Heart left ventricle (tissue), 16 donors: ENCODE results near the gene EMX1. TPM values are rescaled to one million over a fixed set of nuclear protein-coding genes. Genes with fewer than 3 reads are reported as not detected.

Source experiments
- ATAC-seq, 4 donors: fragments of 200-7000 bp; cut with Tn5 transposase; one replicate each; pipeline ENCODE4 v1.9.1; 2020 to 2022; ENCODE audit warnings: moderate library complexity in 4 of 4, mild to moderate bottlenecking in 3 of 4, moderate number of reproducible peaks in 1 of 4
- DNase-seq, 5 donors: peaks; one replicate each; pipeline ENCODE4 v3.0.0-alpha.2; 2020
- H3K27ac ChIP-seq, 12 donors: fragments of 200-600 bp; sonication (generic) in 4 of 12; one replicate each; pipeline versions ENCODE4 v1.5.0 to v1.8.0; 2016 to 2022; ENCODE audit warnings: mild to moderate bottlenecking in 2 of 12
- H3K27me3 ChIP-seq, 9 donors: fragments of 200-600 bp; sonication (generic) in 2 of 9; one replicate each; pipeline versions ENCODE4 v1.5.1 to v1.8.0; 2016 to 2022; ENCODE audit warnings: mild to moderate bottlenecking in 3 of 9
- H3K36me3 ChIP-seq, 9 donors: fragments of 200-600 bp; sonication (generic) in 2 of 9; one replicate each; pipeline versions ENCODE4 v1.5.0 to v1.8.0; 2018 to 2022; ENCODE audit warnings: mild to moderate bottlenecking in 2 of 9
- H3K4me1 ChIP-seq, 12 donors: fragments of 200-600 bp; sonication (generic) in 4 of 12; one replicate each; pipeline versions ENCODE4 v1.5.0 to v1.8.0; 2016 to 2022; ENCODE audit warnings: mild to moderate bottlenecking in 3 of 12
- H3K4me3 ChIP-seq, 12 donors: fragments of 200-600 bp; sonication (generic) in 4 of 12; one replicate each; pipeline versions ENCODE4 v1.5.0 to v1.8.0; 2017 to 2022; ENCODE audit warnings: mild to moderate bottlenecking in 9 of 12, moderate library complexity in 4 of 12
- H3K9me3 ChIP-seq, 12 donors: fragments of 200-600 bp; sonication (generic) in 4 of 12; one replicate each; pipeline versions ENCODE4 v1.5.0 to v1.8.0; 2016 to 2022; ENCODE audit warnings: mild to moderate bottlenecking in 1 of 12
- POLR2A ChIP-seq, 2 donors: fragments of 450-650 bp; IDR thresholded peaks; one replicate each; pipeline ENCODE4 v1.6.1; 2017; ENCODE audit warnings: antibody characterized with exemption in 2 of 2, mild to moderate bottlenecking in 2 of 2, moderate library complexity in 2 of 2
- WGBS, 4 donors: extraction: QIAGEN DNeasy Blood & Tissue Kit in 2 of 4; methylation state at CpG; one replicate each; pipeline versions ENCODE4 v1.1.5 to v1.1.7; 2013 to 2018; 5-methylcytosine and 5-hydroxymethylcytosine counted together
- intact Hi-C, 10 donors: fragments of 100-400 bp; cut with DNase I; formaldehyde crosslinking; loops; one replicate each; pipeline versions ENCODE4 v1.11.1 to v1.14.2; 2022
- polyA plus RNA-seq, 2 donors: library from polyadenylated mRNA; stranded (reverse); fragments of 200-250 nt; gene quantifications; one replicate each; pipeline ENCODE4 v1.2.3, GENCODE V29; 2013
- total RNA-seq, 9 donors: library from RNA; depleted of rRNA in 2 of 9; stranded (reverse); fragments of >200 nt in 2 of 9; fragmentation: NEBNext Ultra II Directional in 3 of 9; extraction: Animal tissue kit (Norgen Biotek cat#: 25700) in 3 of 9; gene quantifications; one replicate each; pipeline versions ENCODE4 v1.1.0 to v1.2.4, GENCODE V29; 2016 to 2023
- TF ChIP-seq, protein P1 (sequence below), 12 donors: fragments of 200-600 bp; sonication (generic) in 4 of 12; IDR thresholded peaks; one replicate each; pipeline versions ENCODE4 v1.5.0 to v1.8.0; 2018 to 2022; ENCODE audit warnings: antibody characterized with exemption in 12 of 12, mild to moderate bottlenecking in 5 of 12
- donor health status: ischemic (EF 13 %, LVEDD 7.1; RV severe dilation, severe dysfunction).
- donor health status: healthy with polysubstance abuse.
- donor health status: DM: no; HTN: yes; CAD: no.
- donor health status: DM: no; HTN: no; CAD: no.
- donor health status: ischemic (EF 25% LVEDD 6.9; RV normal size, moderate dysfunction).
- donor health status: ischemic (EF 25% LVEDD 5.7; RV mildly dilated, moderate dysfunction).
- donor health status: healthy.
- donor health status: DM: yes; HTN: yes; CAD: no.
- donor health status: ischemic (EF 35%, LVEDD 5.7; RV mildly dilated, moderate dysfunction).
- donor health status: nonischemic (EF 11% LVEDD 7.7; RV severe dilation, severe dysfunction).
- donor health status: DM: yes; HTN: yes; CAD: no.
- donor health status: PGD.
- donor health status: ischemic (EF 29% LVEDD 5.4; RV normal size, mild dysfunction).
- donor health status: nonischemic (EF 23%, LVEDD 6.1; RV moderate dilation, normal function).

Gene EMX1
- total and polyA plus RNA-seq, 11 donors, result not detected

DNA sequence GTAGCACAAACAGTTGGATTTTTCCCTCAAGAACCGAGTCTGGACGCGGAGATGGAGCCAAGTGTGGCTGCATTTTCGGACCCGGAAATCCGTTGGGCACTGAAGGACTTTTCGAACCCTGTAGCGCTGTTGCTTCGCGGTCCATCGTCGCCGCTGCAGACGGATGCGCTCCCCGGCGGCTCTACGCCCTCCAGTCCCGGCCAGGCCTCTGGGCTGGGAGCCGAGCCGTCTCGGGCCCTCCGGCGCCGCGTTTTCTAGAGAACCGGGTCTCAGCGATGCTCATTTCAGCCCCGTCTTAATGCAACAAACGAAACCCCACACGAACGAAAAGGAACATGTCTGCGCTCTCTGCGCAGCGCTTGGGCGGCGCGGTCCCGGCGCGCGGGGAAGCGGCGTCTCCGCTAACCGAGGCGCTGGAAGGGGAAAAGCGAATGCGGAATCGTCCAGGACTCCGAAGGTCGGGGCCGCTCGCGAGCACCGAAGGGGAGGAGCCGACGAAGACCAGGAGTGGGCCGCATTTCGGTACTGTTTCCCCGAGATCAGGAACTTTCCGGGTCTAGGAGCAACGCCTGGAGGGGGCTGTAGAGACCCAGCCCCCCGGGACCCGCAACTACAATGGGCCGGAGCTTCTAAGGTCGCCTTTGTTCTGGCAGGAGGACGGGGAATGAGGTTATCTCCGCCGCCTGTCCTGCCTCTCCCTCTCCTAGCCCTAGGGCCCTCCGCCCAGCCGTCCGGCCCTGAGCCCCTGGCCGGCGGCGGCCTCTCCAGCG, 3.2 kb downstream of the EMX1 start:
- no peaks in the 10 kb centered on the region for H3K9me3 ChIP-seq
- TF ChIP-seq, protein P1, sequence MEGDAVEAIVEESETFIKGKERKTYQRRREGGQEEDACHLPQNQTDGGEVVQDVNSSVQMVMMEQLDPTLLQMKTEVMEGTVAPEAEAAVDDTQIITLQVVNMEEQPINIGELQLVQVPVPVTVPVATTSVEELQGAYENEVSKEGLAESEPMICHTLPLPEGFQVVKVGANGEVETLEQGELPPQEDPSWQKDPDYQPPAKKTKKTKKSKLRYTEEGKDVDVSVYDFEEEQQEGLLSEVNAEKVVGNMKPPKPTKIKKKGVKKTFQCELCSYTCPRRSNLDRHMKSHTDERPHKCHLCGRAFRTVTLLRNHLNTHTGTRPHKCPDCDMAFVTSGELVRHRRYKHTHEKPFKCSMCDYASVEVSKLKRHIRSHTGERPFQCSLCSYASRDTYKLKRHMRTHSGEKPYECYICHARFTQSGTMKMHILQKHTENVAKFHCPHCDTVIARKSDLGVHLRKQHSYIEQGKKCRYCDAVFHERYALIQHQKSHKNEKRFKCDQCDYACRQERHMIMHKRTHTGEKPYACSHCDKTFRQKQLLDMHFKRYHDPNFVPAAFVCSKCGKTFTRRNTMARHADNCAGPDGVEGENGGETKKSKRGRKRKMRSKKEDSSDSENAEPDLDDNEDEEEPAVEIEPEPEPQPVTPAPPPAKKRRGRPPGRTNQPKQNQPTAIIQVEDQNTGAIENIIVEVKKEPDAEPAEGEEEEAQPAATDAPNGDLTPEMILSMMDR (IDR thresholded peaks at IDR 0.05), result no peak
- TF ChIP-seq POLR2A (IDR thresholded peaks at IDR 0.05), result no peak
- no peak for ATAC-seq
- 2 to 5% (median 3%) methylated on average over 56 to 77 of the region's 77 CpGs for WGBS, 4 donors
- H3K4me1 ChIP-seq, result peaks cover 16 to 66% (median 54%) of the 10 kb centered on the region in 12 donors
- H3K27me3 ChIP-seq, result peaks cover 90 to 100% (median 98%) of the 10 kb centered on the region in 9 donors
- DNase-seq, result no peak
- H3K27ac ChIP-seq, result no peak overlapping the region
- intact Hi-C loops, result no loop called here
- peak overlapping the region in 11 of 12 donors; percentile 6 to 43 (median 27) for H3K4me3 ChIP-seq
- no peaks in the 10 kb centered on the region for H3K36me3 ChIP-seq

DNA sequence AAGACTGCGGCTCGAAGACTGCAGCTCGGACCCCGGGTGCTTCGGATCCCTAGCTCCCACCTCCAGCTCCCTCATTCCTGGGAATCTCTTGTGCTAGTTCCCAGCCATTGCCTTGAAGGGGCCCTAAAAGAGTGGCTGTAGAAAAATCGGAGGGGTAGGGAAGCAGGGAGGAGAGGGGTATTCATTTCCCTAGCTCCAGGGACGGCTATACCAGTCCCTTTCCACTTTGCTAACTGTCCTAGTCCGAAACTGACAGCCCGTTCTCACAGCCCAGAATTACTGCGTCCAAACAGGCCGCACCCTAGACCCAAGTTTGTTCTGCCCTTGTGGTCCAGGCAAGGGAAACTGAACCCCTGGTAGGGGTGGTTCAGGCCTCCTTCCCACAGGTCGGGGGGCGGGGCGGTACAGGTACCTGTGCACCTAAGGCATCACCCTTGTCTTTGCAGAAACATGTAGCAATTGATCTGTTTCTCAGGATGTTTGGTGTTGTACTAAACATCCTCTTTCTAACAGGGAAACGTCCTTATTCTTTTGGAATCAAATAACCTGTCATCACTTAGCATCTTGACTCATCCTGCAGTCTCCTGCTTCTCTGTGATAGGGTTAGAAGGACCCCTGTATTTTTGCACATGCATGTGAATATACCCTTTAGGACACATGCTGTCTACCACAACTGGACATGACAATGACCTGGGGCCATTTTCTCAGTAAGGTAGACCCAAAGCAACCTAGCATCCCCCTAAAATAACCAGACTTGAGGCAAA, 4.0 kb downstream of the EMX1 start:
- WGBS, 4 donors, result 19 to 32% (median 26%) methylated on average over 14 to 15 of the region's 15 CpGs
- H3K27me3 ChIP-seq, result peaks cover 88 to 100% (median 96%) of the 10 kb centered on the region in 9 donors
- peaks cover 16 to 59% (median 46%) of the 10 kb centered on the region in 12 donors for H3K4me1 ChIP-seq
- peak overlapping the region in 2 of 12 donors; percentile 43 for H3K4me3 ChIP-seq
- DNase-seq (no peak), ATAC-seq (no peak)
- no peaks in the 10 kb centered on the region for H3K36me3 ChIP-seq
- intact Hi-C loops, result no loop called here
- no peaks in the 10 kb centered on the region for H3K9me3 ChIP-seq
- TF ChIP-seq, protein P1 (IDR thresholded peaks at IDR 0.05), result no peak
- TF ChIP-seq POLR2A (IDR thresholded peaks at IDR 0.05), result no peak
- H3K27ac ChIP-seq, result no peak overlapping the region

DNA sequence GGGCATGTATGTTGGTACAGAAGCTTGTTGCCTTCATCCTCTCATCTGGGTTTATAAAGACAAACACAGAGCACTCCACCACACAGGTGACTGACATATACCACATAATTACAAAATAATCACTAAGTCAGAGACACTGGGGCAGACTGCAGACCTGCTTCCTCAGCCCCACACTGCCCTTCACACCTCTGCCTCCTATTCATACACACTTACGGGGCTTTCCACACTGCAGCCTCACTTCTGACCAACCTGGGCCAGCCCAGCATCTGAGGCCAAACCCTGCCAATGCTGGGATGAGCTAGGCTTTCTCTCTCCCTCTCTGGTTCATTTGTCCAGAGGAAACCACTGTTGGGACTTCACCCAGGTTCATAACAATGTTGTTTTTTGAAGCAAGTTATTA, 4.5 kb downstream of the EMX1 start:
- peaks cover 13 to 53% (median 40%) of the 10 kb centered on the region in 12 donors for H3K4me1 ChIP-seq
- DNase-seq (no peak), ATAC-seq (no peak)
- H3K27ac ChIP-seq, result no peak overlapping the region
- peaks cover 83 to 100% (median 96%) of the 10 kb centered on the region in 9 donors for H3K27me3 ChIP-seq
- H3K36me3 ChIP-seq, result no peaks in the 10 kb centered on the region
- intact Hi-C loops, result no loop called here
- no peak for TF ChIP-seq POLR2A (IDR thresholded peaks at IDR 0.05)
- TF ChIP-seq, protein P1 (IDR thresholded peaks at IDR 0.05), result no peak
- H3K9me3 ChIP-seq, result no peaks in the 10 kb centered on the region
- H3K4me3 ChIP-seq, result no peak overlapping the region
- 77 to 92% (median 90%) methylated on average over 1 of the region's 1 CpG for WGBS, 4 donors

DNA sequence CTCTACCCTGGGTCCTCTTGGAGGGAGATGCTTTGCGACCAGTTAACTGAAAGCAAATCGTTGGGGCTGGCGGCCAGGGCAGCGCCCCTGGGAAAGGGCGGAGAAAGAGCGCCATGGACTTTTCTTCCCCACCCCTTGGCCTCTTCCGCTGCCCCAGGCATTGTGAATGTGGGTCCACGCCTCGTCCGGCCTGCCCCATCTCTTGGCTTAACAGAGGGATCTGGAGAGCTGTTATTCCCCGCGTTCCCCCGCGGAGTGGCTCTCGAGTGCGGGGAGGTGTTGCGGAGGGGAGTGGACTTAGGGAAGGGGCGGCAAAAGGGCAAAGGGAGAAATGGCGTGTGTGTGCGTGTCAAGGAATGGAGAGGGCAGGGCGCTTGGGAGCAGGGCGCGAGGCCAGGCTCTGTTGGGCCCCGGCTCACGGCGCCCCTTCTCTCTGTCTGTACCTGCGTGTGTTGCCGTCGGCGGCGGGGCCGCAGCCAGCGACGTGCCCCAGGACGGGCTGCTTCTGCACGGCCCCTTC, 6.6 kb downstream of the EMX1 start:
- intact Hi-C loops, result no loop called here
- WGBS, 4 donors, result 4 to 8% (median 7%) methylated on average over 26 to 36 of the region's 36 CpGs
- ATAC-seq, result no peak

More for the DNA sequence above, 6.6 kb downstream of the EMX1 start:
- Histone ChIP-seq H3K4me1 (peaks cover 0 to 33% (median 22%) of the 10 kb centered on the region in 12 donors), H3K27ac (no peak overlapping the region), H3K27me3 (peaks cover 72 to 100% (median 97%) of the 10 kb centered on the region in 9 donors), H3K4me3 (peak overlapping the region in 2 of 12 donors; percentile 7 to 9), H3K9me3 (no peaks in the 10 kb centered on the region), H3K36me3 (no peaks in the 10 kb centered on the region)
- DNase-seq, result no peak
- TF ChIP-seq, protein P1 (IDR thresholded peaks at IDR 0.05), result no peak
- TF ChIP-seq POLR2A (IDR thresholded peaks at IDR 0.05), result no peak
